Fibroblast of skin of back (primary cell): ENCODE data around the gene SLC26A1.

ENCODE experiments used
- DNase-seq: peaks from one replicate; pipeline ENCODE4 v3.0.0-alpha.2; 2013

SLC26A1 gene

GRCh38 chr4:1028574-1029220 is 35.5 kb upstream of the SLC26A1 start:
- no peak for DNase-seq

- no peak for DNase-seq
Measured at GRCh38 chr4:1027915-1028238, 34.7 kb upstream of the SLC26A1 start.

- no peak for DNase-seq
Measured at GRCh38 chr4:1027219-1027914, 34.2 kb upstream of the SLC26A1 start.

- DNase-seq, result no peak
Measured at GRCh38 chr4:1026115-1026514, 32.9 kb upstream of the SLC26A1 start.

GRCh38 chr4:1024882-1025545 is 31.8 kb upstream of the SLC26A1 start:
- DNase-seq, result no peak

- no peak for DNase-seq
Measured at GRCh38 chr4:1023895-1024740, 30.9 kb upstream of the SLC26A1 start.

GRCh38 chr4:1023075-1023640 is 30.0 kb upstream of the SLC26A1 start:
- no peak for DNase-seq

- DNase-seq, result no peak
Measured at GRCh38 chr4:1022739-1023066, 29.5 kb upstream of the SLC26A1 start.

GRCh38 chr4:1022051-1022738 is 29.0 kb upstream of the SLC26A1 start:
- no peak for DNase-seq

- no peak for DNase-seq
Measured at GRCh38 chr4:1021386-1022050, 28.3 kb upstream of the SLC26A1 start.

GRCh38 chr4:1019729-1020470 is 26.7 kb upstream of the SLC26A1 start:
- DNase-seq, result no peak

- no peak for DNase-seq
Measured at GRCh38 chr4:1019320-1019719, 26.1 kb upstream of the SLC26A1 start.

GRCh38 chr4:1018147-1019020 is 25.2 kb upstream of the SLC26A1 start:
- no peak for DNase-seq

- DNase-seq, result no peak
Measured at GRCh38 chr4:1017706-1018105, 24.5 kb upstream of the SLC26A1 start.

GRCh38 chr4:1017211-1017610 is 24.0 kb upstream of the SLC26A1 start:
- DNase-seq, result no peak

- DNase-seq, result no peak
Measured at GRCh38 chr4:1015746-1016145, 22.5 kb upstream of the SLC26A1 start.

GRCh38 chr4:1015179-1015578 is 22.0 kb upstream of the SLC26A1 start:
- no peak for DNase-seq

- no peak for DNase-seq
Measured at GRCh38 chr4:1014291-1015167, 21.3 kb upstream of the SLC26A1 start.
